Measurements from ENCODE around the gene PYGO2. TPM values are rescaled to one million over a fixed set of nuclear protein-coding genes. Genes with fewer than 3 reads are reported as not detected.

The PYGO2 gene
- total and polyA plus RNA-seq, 2 of the 8 experiments (the other 6 are each of a cell fraction or from before 2014, with no cell fraction given) = 31.0 to 31.6 TPM

DNA sequence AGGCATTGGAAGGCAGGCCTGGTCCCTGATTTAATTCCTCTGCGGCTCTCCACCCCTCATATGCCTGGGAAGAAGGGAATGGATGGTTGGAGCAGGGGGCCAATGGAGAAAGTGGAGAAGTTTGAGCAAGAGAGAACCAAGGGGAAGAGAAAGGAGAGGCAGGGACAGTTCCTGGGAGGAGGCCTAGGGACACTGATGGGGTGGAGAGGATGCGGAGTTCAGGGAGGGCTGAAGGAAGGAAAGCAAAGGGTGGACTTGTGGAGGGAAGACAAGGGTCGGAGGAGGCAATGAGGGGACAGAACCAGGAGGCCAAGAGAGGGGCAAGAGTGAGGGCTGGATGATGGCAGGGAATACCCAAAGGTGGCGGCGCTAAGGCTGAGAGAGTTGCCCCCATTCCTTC, 48.2 kb upstream of the PYGO2 start:
- H2BK5ac ChIP-seq (ENCODE audit: low read depth, low read length) = 0 out of 2 replicates have a peak overlapping the region, but pooled peaks have one; percentile 44
- H4K91ac ChIP-seq (replicated peaks; ENCODE audit: insufficient read length, low read length) = no peak overlapping the region
- H3K4me1 ChIP-seq (replicated peaks in 1 of 4; ENCODE audit: control insufficient read depth in 3 of 4, insufficient read depth in 4 of 4, low read length in 3 of 4) = peaks cover 9 to 58% (median 38%) of the 10 kb centered on the region in 4 experiments
- no peaks in the 10 kb centered on the region for H3K9me3 ChIP-seq (ENCODE audit: insufficient read depth in 2 of 2, low read depth in 1 of 2, low read length in 1 of 2)
- H3K4ac ChIP-seq (replicated peaks; ENCODE audit: insufficient read length, low read depth, low read length) = no peak overlapping the region
- no peak overlapping the region for H2AFZ ChIP-seq (ENCODE audit: low read length)
- FAIRE-seq = no peak
- no peak overlapping the region for H3K4me3 ChIP-seq (ENCODE audit: extremely low read depth in 1 of 4, insufficient read depth in 2 of 4, low read depth in 3 of 4, low read length in 4 of 4)
- H3K4me2 ChIP-seq (ENCODE audit: insufficient read depth in 1 of 2, low read depth in 2 of 2, low read length in 2 of 2) = 0 out of 4 replicates have a peak overlapping the region, but pooled peaks of 1 of the 2 experiments have one; percentile 8
- H3K18ac ChIP-seq (ENCODE audit: extremely low read depth, low read length) = no peak overlapping the region; the same call in 1 of the 2 replicates
- no peak overlapping the region for H4K5ac ChIP-seq (ENCODE audit: insufficient read length, low read depth, low read length)
- ChIA-PET POLR2A (ENCODE audit: partially characterized antibody) (interaction anchor here (0.7 to 14.8 kb wide), 5 partner anchors 6 to 399 kb away, joined by 3 to 128 read pairs (median 29); partner anchors contain the start of genes CKS1B, FLAD1, LENEP and SHC1), CTCF (ENCODE audit: partially characterized antibody) (interaction anchor here (1.1 to 18.6 kb wide), 3 partner anchors 12 to 52 kb away, joined by 3 to 354 read pairs (median 258); partner anchors contain the start of genes ADAM15, LENEP and ZBTB7B)
- no peaks in the 10 kb centered on the region; the same call in 1 of the 2 replicates for H3K23me2 ChIP-seq (ENCODE audit: low read depth, low read length)
- H3K79me2 ChIP-seq (ENCODE audit: control insufficient read depth in 1 of 2, insufficient read depth in 2 of 2, low read length in 2 of 2) = peaks cover 0 to 50% of the 10 kb centered on the region in 2 experiments; a peak in 3 of 4 replicates
- H4K20me1 ChIP-seq (replicated peaks in 1 of 2; ENCODE audit: control insufficient read depth in 1 of 2, insufficient read depth in 2 of 2, low read length in 2 of 2) = peaks cover 0 to 15% of the 10 kb centered on the region in 2 experiments
- no peak overlapping the region for H2BK120ac ChIP-seq (replicated peaks; ENCODE audit: low read depth, low read length)
- peak overlapping the region; percentile 82; the same call in 1 of the 2 replicates for H2AK5ac ChIP-seq (ENCODE audit: low read depth, low read length)
- 0 out of 2 replicates have a peak overlapping the region, but pooled peaks have one; percentile 30 for H3K27ac ChIP-seq (ENCODE audit: low read depth, low read length)
- H2BK12ac ChIP-seq (ENCODE audit: low read depth, low read length) = peak overlapping the region; percentile 33; the same call in 1 of the 2 replicates
- peaks cover 20% of the 10 kb centered on the region for H3K79me1 ChIP-seq (ENCODE audit: low read depth, low read length)
- peaks cover 0 to 9% (median 4%) of the 10 kb centered on the region in 4 experiments; a peak in 5 of 8 replicates for H3K36me3 ChIP-seq (ENCODE audit: control insufficient read depth in 2 of 4, insufficient read depth in 4 of 4, low read length in 3 of 4)
- 94% methylated on average over 5 of the region's 5 CpGs; no CpG with 5 or more reads in 1 of the 2 experiments for WGBS, 2 experiments (ENCODE audit: extremely low coverage in 1 of 2, insufficient coverage in 1 of 2, insufficient read length in 1 of 2, insufficient replicate concordance in 2 of 2, low coverage in 1 of 2, low lambda C conversion rate in 2 of 2, missing lambda C conversion rate in 1 of 2)
- H3K27me3 ChIP-seq (replicated peaks in 1 of 4; ENCODE audit: control insufficient read depth in 3 of 4, extremely low read depth in 1 of 4, insufficient read depth in 3 of 4, low read length in 3 of 4) = no peaks in the 10 kb centered on the region
- no peak overlapping the region for H3K9ac ChIP-seq (replicated peaks in 1 of 4; ENCODE audit: extremely low read depth in 1 of 4, low read depth in 3 of 4, low read length in 3 of 4)
- H2BK20ac ChIP-seq (ENCODE audit: low read length) = 0 out of 2 replicates have a peak overlapping the region, but pooled peaks have one; percentile 7
- peak overlapping the region; percentile 65; the same call in 1 of the 2 replicates for H2BK15ac ChIP-seq (ENCODE audit: low read length)
- H3K56ac ChIP-seq (replicated peaks; ENCODE audit: insufficient read length, low read depth, low read length) = no peak overlapping the region
- no peak overlapping the region for H3K23ac ChIP-seq (ENCODE audit: insufficient read length)
- H3K14ac ChIP-seq (ENCODE audit: insufficient read length) = no peak overlapping the region
- no peak overlapping the region for H4K8ac ChIP-seq (ENCODE audit: extremely low read depth, insufficient read depth, low read length)
- DNase-seq (ENCODE audit: low read depth in 1 of 2, low spot score in 2 of 2) = no peak
- TF ChIP-seq CBX8 (IDR thresholded peaks at IDR 0.05; ENCODE audit: borderline replicate concordance, low read depth, low read length) = no peak
- no peak for TF ChIP-seq GABPA (IDR thresholded peaks at IDR 0.05; ENCODE audit: borderline replicate concordance, insufficient read depth, low read length)
- TF ChIP-seq SP1 (IDR thresholded peaks at IDR 0.05; ENCODE audit: low read depth, low read length) = no peak
- TF ChIP-seq POU5F1 (IDR thresholded peaks at IDR 0.05; ENCODE audit: low read depth, low read length) = no peak
- no peak for TF ChIP-seq SIRT6 (IDR thresholded peaks at IDR 0.05; ENCODE audit: low read length)
- TF ChIP-seq CHD2 (IDR thresholded peaks at IDR 0.05; ENCODE audit: low read length) = no peak
- no peak for TF ChIP-seq TAF1 (IDR thresholded peaks at IDR 0.05; ENCODE audit: low read depth, low read length)
- TF ChIP-seq CEBPB (IDR thresholded peaks at IDR 0.05; ENCODE audit: low read depth, low read length) = no peak

Measured in H1 (cell line).